Right renal pelvis (tissue), 4 donors: ENCODE results near the gene ARTN. TPM values are rescaled to one million over a fixed set of nuclear protein-coding genes. Genes with fewer than 3 reads are reported as not detected.

Experiments used
- DNase-seq, 4 donors: peaks; one replicate each; pipeline ENCODE4 v3.0.0-alpha.2; 2013; ENCODE audit warnings: low read depth in 4 of 4, low spot score in 3 of 4, missing footprints in 1 of 4
- polyA plus RNA-seq, 4 donors: library from polyadenylated mRNA; unstranded; fragments of 120-200 nt; gene quantifications; one replicate each; pipeline ENCODE4 v1.2.1, GENCODE V29; 2013; ENCODE audit not compliant: insufficient read length in 4 of 4

Gene ARTN
- polyA plus RNA-seq, 4 donors = 1.5 to 2.6 (median 2.1) TPM

- no peak for DNase-seq
These were observed 35.8 kb downstream of the ARTN start for GRCh38 chr1:43969416-43969745.

DNA sequence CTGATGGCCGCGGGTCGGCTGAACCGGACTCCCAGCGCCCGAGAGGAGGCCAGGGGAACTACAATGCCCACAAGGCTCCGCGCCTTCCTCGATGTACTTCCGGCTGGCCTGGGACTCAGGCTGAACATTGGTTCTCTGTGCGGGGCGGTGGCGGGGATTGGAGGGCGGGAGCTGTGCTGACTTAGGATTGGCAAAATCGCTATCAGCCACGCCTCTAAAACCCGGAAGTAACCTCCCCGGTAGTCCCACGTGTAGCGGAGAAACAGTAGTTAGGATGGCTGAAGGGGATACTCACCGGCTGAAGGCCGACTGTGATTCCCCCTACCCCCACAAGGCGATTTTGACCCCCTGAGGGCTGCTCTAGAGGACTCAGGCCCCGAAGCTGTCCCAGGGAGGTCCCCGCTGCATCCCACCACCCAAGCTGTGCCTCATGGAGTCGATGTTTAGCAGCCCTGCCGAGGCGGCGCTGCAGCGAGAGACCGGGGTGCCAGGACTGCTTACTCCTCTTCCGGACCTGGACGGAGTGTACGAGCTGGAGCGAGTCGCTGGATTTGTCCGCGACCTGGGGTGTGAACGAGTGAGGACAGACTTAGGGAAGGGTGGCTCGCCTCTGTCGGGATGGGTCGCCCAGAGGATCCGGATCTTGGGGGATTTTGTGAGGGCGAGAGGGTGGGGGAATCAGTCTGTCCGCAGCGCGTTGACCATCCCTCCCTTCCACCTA is 36.3 kb downstream of the ARTN start, which contains the start of gene DPH2:
TSS of gene DPH2 (plus strand) at position 265 of the 721 bp plus-strand sequence. CDS start at position 431, 166 bp downstream.
- DNase-seq = peak; percentile 86 to 93 (median 91)

DNA sequence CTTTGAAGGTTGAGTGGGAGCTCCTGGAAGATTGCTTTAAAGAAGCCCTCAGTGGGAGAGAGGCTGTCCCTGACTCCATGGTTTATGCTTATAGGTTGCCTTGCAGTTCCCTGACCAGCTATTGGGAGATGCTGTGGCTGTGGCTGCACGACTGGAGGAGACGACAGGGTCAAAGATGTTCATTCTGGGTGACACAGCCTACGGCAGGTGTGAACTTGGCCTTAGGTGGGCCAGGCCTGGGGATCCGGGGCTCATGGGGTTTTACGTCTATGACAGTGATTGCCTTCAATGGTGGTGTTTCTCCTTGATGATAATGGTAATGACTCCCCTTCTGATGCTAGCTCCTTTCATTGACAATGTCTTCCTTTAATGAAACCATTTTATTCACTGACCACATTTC is 36.9 kb downstream of the ARTN start:
- DNase-seq = no peak

DNA sequence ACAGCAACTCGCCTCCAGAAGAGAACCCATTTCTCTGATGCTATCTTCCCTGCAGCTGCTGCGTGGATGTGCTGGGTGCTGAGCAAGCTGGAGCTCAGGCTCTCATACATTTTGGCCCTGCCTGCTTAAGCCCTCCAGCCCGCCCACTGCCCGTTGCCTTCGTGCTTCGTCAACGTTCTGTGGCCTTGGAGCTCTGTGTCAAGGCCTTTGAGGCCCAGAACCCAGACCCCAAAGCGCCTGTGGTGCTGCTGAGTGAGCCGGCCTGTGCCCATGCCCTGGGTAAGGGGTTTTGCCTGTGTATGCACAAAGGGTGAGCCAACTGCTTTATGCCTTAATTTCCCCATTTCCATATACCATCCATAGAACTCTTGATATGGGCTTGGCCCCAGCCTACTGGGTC is 37.3 kb downstream of the ARTN start:
- no peak for DNase-seq

DNA sequence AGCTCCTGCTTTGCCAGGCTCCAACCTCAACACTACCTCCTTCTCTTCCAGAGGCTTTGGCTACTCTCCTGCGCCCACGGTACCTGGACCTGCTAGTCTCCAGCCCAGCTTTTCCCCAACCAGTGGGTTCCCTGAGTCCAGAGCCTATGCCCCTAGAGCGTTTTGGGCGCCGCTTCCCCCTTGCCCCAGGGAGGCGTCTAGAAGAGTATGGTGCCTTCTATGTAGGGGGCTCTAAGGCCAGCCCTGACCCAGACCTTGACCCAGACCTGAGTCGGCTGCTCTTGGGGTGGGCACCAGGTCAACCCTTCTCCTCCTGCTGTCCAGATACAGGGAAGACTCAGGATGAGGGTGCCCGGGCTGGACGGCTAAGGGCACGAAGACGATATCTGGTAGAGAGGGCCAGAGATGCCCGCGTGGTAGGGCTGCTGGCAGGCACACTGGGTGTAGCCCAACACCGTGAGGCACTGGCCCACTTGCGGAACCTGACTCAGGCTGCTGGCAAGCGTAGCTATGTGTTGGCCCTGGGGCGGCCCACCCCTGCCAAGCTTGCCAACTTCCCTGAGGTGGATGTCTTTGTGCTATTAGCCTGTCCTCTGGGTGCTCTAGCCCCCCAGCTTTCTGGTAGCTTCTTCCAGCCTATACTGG is 37.9 kb downstream of the ARTN start:
- no peak for DNase-seq

DNA sequence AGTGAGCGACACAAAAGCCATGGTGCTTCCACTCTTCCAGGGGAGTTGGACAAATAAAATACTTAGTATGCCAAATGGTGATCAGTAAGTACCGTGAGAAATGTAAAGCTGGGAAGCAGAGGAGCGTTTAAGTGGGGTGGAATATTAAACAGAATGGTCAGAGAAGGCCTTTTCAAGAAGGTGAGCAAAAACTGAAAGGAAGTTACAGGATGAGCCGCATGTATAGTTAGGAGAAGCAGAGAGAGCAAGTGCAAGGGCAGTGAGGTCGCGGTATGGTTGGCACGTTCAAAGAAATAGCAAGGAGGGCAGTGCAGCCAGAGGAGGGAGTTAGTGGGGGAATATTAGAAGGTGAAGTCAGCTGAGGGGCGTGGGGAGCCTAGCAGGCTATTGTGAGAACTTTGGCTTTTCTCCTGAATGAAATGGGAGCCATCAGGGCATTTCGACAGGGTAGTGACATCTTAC is 40.4 kb downstream of the ARTN start:
- DNase-seq = no peak

- peak; percentile 84 to 91 (median 86) for DNase-seq
These were observed 41.0 kb downstream of the ARTN start, which contains the start of gene ATP6V0B for GRCh38 chr1:43974443-43975248. Gene ATP6V0B, plus strand, starts transcription at chr1:43974960. Its CDS starts 81 bp downstream, at chr1:43975041.

GRCh38 chr1:43975249-43975961 is 41.8 kb downstream of the ARTN start:
- no peak for DNase-seq

DNA sequence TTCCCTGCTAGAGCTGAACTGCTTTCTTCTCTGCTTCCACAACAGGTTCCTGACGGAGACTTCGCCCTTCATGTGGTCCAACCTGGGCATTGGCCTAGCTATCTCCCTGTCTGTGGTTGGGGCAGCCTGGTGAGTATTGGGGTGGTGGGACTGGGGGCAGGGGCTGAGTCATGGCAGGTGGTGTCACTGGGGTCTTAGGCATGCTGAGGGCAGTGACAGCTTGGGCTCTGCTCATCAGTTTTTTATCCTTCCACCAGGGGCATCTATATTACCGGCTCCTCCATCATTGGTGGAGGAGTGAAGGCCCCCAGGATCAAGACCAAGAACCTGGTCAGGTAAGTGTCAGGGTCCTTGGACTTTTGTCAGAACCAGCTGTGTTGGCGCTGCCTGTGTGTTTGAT is 42.4 kb downstream of the ARTN start:
- DNase-seq = no peak

DNA sequence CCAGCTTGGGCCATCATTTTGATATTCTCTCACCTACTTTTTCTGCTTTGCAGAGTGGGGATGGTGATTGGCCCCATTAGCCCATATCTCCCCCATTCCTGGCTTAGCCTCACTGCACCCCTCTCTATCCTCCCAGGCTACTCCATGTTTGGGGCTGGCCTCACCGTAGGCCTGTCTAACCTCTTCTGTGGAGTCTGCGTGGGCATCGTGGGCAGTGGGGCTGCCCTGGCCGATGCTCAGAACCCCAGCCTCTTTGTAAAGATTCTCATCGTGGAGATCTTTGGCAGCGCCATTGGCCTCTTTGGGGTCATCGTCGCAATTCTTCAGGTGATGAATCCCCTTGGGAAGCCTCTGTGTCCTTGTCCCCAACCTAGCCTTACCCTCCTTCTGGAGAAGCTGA is 43.3 kb downstream of the ARTN start:
- DNase-seq = no peak

GRCh38 chr1:43977376-43978263 is 44.0 kb downstream of the ARTN start:
- DNase-seq = no peak

DNA sequence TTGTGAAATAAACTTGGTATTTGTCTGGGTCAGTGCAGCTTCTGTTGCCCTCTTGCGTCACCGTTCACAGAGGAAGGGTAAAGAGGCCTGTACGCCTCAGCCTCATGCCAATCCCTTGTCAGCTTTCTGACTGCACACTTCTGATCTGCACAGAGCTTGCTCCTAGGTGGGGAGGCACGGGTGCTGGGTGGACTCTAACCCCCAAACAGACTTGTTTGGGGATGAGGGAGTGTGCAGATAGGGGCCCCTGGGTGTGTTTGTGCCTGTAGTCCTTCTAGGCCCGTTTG is 44.6 kb downstream of the ARTN start:
- no peak for DNase-seq

- DNase-seq = no peak
These were observed 45.1 kb downstream of the ARTN start, which contains the start of gene B4GALT2 for GRCh38 chr1:43978551-43979260. Gene B4GALT2, plus strand, starts transcription at chr1:43979210. Its CDS starts 1,951 bp downstream, at chr1:43981161.

GRCh38 chr1:43979261-43979527 is 45.6 kb downstream of the ARTN start:
- no peak for DNase-seq

DNA sequence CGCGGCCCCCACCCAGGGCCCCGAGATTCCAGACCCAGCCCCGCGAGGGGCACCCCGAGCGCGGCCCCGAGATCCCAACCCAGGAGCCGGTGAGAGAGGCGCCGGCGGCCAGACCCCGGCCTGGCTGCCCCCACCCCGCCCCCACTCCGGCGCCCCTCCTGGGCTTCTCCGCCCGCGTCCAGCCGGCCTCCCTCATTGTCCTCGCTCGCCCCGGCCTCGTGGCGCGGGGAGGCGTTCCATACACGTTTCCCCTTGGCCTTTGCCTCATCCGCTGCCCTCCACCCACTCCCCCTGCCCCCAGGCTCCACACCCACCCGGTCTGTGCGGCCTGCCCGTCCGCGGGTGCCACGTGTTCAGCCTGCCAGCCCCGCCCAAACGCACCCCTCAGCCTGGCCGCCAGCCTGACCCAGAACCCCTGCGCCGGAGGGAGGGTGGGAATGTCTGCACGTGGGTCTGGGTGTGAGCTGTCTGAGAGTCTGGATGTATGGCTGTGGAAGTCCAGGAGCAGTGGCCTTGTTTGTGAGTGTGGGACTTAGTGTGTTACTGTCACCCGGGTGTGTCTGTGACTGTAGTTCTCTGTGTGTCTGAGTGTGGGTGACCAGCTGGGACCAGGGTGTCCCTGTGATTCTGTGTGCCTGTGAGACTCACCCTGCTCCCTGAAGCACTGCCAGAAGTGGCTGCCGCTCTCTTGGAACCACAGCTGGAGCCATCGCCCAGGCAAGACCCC is 46.1 kb downstream of the ARTN start:
- no peak for DNase-seq

DNA sequence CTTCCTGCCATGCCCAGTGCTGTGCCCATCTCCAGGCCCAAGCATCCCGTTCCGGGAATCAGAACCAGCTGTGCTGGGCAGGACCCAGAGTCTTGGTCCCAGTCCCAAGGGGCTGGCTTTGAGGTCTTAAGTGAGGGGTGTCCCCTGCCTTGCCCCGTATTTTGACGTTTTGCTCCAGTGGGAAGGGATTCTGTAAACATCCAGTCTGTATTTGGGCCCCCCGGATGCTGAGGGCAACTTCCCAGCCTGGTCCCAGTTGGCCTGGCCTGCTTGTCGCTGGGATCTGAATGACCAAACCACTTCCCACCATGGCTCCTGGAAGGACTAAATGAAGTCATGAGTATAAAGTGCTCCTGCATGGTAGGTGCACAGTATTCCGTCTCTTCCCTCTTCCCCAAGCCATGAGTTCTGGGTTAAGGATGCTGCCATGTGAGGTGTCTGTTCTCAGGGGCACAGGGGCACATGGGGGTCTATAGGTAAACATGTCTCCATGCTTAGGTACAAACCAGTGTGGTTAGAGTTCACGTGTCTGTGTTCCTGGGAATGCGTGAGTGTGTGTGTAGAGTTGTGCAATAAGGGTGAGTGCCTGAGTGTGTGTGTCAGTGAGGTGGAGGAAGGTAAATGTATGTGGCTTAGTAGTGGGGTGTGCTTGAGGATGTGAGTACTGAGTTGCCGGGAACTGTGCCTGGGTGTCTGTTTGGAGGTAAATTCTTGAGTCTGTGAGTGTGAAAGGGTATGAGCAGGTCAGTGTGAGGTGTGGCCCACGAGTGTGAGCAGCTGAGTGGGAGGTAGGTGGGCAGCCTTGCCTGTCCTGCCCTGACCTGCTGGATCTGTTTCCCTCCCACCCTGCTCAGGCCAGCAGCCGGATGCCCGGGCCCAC is 46.9 kb downstream of the ARTN start:
- no peak for DNase-seq

- DNase-seq = no peak
These were observed 47.5 kb downstream of the ARTN start for GRCh38 chr1:43981135-43981491.

GRCh38 chr1:43981636-43982035 is 48.0 kb downstream of the ARTN start:
- DNase-seq = no peak
